GM18505 (cell line): ENCODE results near the gene MESP1.
A peak's percentile ranks its signal among the peaks of the same experiment; 100 is the strongest.

Experiments
- ATAC-seq: cut with Tn5 transposase; IDR thresholded peaks from one replicate; pipeline ENCODE4 v1.9.1; 2021; ENCODE audit not compliant: unreplicated experiment
- POLR2A ChIP-seq: IDR thresholded peaks from 4 replicates; pipeline ENCODE4 v1.6.1; 2011; ENCODE audit warnings: borderline replicate concordance; ENCODE audit not compliant: insufficient read depth, insufficient read length; ENCODE audit errors: extremely low read depth

Gene MESP1

DNA sequence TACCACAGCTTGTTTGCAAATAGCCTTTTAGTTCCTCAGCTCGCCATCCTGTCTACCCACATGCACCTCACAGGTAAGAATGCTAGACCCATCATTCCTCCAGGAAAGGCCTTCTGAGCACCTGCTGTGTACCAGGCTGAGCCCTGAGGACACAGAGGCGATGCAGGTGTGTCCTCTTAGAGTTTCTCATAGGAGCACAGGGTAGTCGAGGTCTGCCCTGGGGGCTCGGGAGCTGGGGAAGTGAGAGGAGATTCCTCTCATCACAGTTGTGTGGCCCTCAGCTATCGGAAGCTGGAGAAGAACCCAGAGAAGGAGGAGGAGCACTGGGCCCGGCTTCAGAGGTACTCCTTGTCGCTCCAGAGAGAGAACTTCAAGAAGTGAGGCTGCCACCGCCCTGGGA lies 8.0 kb downstream of the MESP1 start:
- no peak for ATAC-seq
- no peak for TF ChIP-seq POLR2A

DNA sequence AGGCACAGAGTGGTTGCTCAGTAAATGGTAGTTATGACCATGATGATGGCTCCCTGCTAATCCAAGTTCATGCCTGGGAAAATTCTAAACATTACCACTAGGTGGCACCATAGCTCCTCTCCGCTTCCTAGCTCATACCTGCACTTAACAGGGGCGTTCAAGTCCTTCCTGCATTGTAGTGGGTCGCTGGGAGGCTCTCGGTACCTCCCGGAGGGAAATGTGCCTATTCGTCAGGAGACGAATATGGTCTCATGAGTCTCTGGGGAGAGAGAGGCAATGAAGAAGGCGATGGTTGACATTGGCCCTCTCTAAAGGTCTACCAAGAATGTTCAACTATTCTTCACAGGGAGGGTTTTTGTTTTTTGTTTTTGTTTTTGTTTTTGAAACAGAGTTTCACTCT lies 10.9 kb downstream of the MESP1 start:
- TF ChIP-seq POLR2A: no peak
- peak; percentile 77 for ATAC-seq

- TF ChIP-seq POLR2A: no peak
- ATAC-seq: no peak
Observed at GRCh38 chr15:89735773-89736172, 15.3 kb downstream of the MESP1 start.

- TF ChIP-seq POLR2A: no peak
- no peak for ATAC-seq
Observed at GRCh38 chr15:89732451-89733172, 18.4 kb downstream of the MESP1 start.

- no peak for ATAC-seq
- no peak for TF ChIP-seq POLR2A
Observed at GRCh38 chr15:89731275-89731674, 19.8 kb downstream of the MESP1 start.

GRCh38 chr15:89728254-89728653 lies 22.8 kb downstream of the MESP1 start:
- ATAC-seq: no peak

GRCh38 chr15:89725064-89725463 lies 26.0 kb downstream of the MESP1 start:
- ATAC-seq: no peak
- no peak for TF ChIP-seq POLR2A

More at GRCh38 chr15:89728254-89728653, 22.8 kb downstream of the MESP1 start:
- no peak for TF ChIP-seq POLR2A

DNA sequence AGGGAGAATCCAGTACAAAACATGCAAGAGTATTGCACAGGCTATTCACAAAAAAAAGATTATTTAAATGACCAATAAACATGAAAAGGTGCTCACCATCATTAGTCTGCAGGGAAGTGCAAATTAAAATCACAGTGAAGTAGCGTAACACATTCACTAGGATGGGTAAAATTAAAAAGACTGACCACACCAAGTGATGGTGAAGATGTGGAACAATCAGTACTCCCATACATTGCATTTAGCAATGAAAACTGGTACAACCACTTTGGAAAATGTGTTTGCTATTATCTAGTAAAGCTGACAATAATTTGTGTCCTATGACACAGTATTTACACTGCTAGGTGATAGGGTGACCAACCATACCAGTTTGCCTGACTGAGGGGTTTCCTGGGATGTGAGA lies 26.4 kb downstream of the MESP1 start:
- no peak for TF ChIP-seq POLR2A
- ATAC-seq: no peak

DNA sequence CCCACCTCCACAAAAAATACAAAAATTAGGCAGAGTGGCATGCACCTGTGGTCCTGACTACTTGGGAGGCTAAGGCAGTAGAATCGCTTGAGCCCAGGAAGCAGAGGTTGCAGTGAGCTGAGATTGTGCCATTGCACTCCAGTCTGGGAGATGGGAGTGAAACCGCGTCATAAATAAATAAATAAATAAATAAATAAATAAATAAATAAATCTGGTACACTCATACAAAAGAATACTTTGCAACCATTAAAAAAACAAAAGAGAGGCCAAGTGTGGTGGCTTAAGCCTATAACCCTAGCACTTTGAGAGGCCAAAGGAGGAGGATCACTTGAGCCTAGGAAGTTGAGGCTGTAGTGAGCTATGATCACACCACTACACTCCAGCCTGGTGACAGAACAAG lies 28.0 kb downstream of the MESP1 start:
- ATAC-seq: no peak
- no peak for TF ChIP-seq POLR2A

DNA sequence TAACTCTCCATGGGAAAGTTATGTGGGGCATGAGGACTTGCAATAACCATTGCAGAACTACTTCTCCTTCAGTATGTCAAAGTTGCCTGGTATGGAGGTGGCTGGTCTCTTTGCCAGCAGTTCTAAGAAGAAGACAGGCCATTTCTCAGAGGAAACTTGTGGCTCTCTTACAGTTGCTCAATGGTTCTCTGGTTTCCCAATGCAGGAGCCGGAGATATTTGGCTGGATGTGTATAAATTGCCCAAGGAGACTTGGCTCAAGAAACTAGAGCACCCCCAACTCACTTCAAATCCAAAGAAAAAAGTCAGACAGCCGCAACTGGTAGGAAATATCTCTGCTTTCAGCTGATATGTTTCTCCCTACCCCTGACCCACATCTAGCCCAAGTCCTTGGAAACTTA lies 36.3 kb downstream of the MESP1 start:
- no peak for TF ChIP-seq POLR2A
- ATAC-seq: no peak

GRCh38 chr15:89707577-89707976 lies 43.5 kb downstream of the MESP1 start:
- no peak for TF ChIP-seq POLR2A

DNA sequence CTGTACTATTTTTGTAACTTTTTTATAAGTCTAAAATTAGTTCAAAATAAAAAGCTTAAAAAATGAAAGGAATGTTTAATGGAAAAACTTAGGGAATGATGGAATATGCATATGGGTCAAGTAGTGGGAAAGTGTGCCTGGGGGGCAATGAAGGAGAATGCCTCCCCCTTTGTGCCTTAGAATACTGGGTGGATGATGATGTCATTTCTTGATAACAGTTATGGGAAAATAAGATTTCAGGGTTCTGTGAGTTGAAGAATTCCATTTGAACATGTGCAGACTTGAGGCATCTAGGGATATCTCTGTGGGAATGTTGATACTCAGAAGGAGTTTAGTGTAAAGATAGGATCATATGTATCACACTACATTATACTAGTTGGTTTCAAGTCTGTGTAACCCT lies 46.6 kb downstream of the MESP1 start:
- no peak for TF ChIP-seq POLR2A
- ATAC-seq: no peak

More at GRCh38 chr15:89707577-89707976, 43.5 kb downstream of the MESP1 start:
- no peak for ATAC-seq
